GM12878 (cell line): ENCODE results near the gene ABCA13. TPM values are rescaled to one million over a fixed set of nuclear protein-coding genes. Genes with fewer than 3 reads are reported as not detected.

ENCODE experiments used
- BCLAF1 ChIP-seq: fragments of 450-650 bp; IDR thresholded peaks from 2 replicates; pipeline ENCODE4 v1.6.1; 2017; ENCODE audit warnings: antibody characterized with exemption, mild to moderate bottlenecking, moderate library complexity
- E4F1 ChIP-seq: fragments of 450-650 bp; IDR thresholded peaks from 2 replicates; pipeline ENCODE4 v1.6.1; 2018; ENCODE audit warnings: borderline replicate concordance, mild to moderate bottlenecking; ENCODE audit not compliant: partially characterized antibody
- ESRRA ChIP-seq: IDR thresholded peaks from 2 replicates; pipeline ENCODE4 v1.6.1; 2012; ENCODE audit warnings: mild to moderate bottlenecking, low read length, improper control_type of control experiment
- GABPA ChIP-seq: IDR thresholded peaks from 2 replicates; pipeline ENCODE4 v1.6.1; 2014; ENCODE audit warnings: antibody characterized with exemption, low read depth, mild to moderate bottlenecking, inconsistent platforms
- NFIC ChIP-seq: IDR thresholded peaks from 2 replicates; pipeline ENCODE4 v1.6.1; 2012; ENCODE audit warnings: low read depth, mild to moderate bottlenecking, inconsistent platforms, low read length, moderate library complexity
- RFX5 ChIP-seq: IDR thresholded peaks from 2 replicates; pipeline ENCODE4 v1.6.1; 2011; ENCODE audit warnings: low read depth, low read length, improper control_type of control experiment
- SMARCA5 ChIP-seq: fragments of 450-650 bp; IDR thresholded peaks from 2 replicates; pipeline ENCODE4 v1.6.1; 2017; ENCODE audit warnings: mild to moderate bottlenecking
- ZNF687 ChIP-seq: fragments of 450-650 bp; IDR thresholded peaks from 2 replicates; pipeline ENCODE4 v1.6.1; 2017; ENCODE audit warnings: mild to moderate bottlenecking, moderate library complexity
- polyA plus RNA-seq, 11 experiments: library from polyadenylated mRNA; depleted of rRNA in 4 of 11; unstranded in 6 of 11; stranded (reverse) in 5 of 11; fragments of >200 nt; fragmentation: Nextera tagmentation in 4 of 11; fragmentation: Illumina TruSeq in 1 of 11; extraction: Ambion mirVana in 4 of 11; extraction: Trizol in 1 of 11; gene quantifications; 1 replicate in 1 of 11; 2 replicates in 10 of 11; pipeline versions ENCODE4 v1.2.1 to v1.2.3, GENCODE V29; 2011 to 2016; ENCODE audit warnings: inconsistent platforms in 2 of 11, missing spikeins in 2 of 11, low read depth in 1 of 11
- total RNA-seq, 4 experiments: library from RNA; depleted of rRNA in 3 of 4; stranded (reverse); fragments of >200 nt in 3 of 4; fragmentation: Illumina TruSeq in 1 of 4; extraction: Trizol in 1 of 4; gene quantifications; 2 replicates each; pipeline versions ENCODE4 v1.2.1 to v1.2.3, GENCODE V29; 2013 to 2021

Gene ABCA13
- total and polyA plus RNA-seq, 10 of the 15 experiments (the other 5 are each of a cell fraction or from before 2014, with no cell fraction given) = under 0.01 to 0.98 (median 0.04) TPM; not detected in 2

- TF ChIP-seq GABPA (no peak), E4F1 (no peak), ZNF687 (no peak), SMARCA5 (no peak), BCLAF1 (no peak), RFX5 (no peak), NFIC (no peak), ESRRA (no peak)
- TF ChIP-seq, all 136 proteins: peak for 0
Measured at GRCh38 chr7:48249166-48249565, 77.9 kb downstream of the ABCA13 start (continued).
